ENCODE data around the gene SKOR2.

GRCh38 chr18:47248115-47248603, 3.3 kb downstream of the SKOR2 start:
- TF ChIP-seq CTCF (conservative IDR thresholded peaks at IDR 0.05; ENCODE audit: low read length) (no peak), EZH2phosphoT487 (IDR thresholded peaks at IDR 0.05; ENCODE audit: borderline replicate concordance) (no peak)

Data from Loucy (cell line).